ENCODE measurements around the gene COL23A1. TPM values are rescaled to one million over a fixed set of nuclear protein-coding genes. Genes with fewer than 3 reads are reported as not detected.
"Not testable (repeated sequence)": the region's sequence is repeated elsewhere in the genome, so short reads cannot be mapped to it uniquely, and the experiment has no call there.

The COL23A1 gene
- total RNA-seq, 1 experiment from 2014 or later = not detected

DNA sequence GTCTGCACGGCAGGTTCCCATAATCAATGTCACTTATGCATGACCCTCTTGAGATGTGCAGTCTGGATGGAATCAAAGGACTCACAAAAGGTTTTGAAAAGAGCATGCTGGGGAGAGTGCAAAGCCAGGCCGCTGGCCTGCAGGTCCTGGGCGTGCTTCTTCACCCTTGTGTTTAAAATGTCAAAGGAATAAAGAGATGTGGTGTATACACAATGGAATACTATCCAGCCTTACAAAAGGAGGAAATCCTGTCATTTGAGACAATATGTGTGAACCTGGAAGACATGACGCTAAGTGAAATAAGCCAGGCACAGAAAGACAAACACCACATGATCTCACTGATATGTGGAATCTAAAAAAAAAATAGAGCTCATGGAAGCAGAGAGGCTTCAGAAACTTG lies 220.1 kb downstream of the COL23A1 start:
- intact Hi-C loops (cut with micrococcal nuclease; ENCODE audit: unreplicated experiment) = no loop called here
- H3K36me3 ChIP-seq (ENCODE audit: insufficient read depth, low read length, poor library complexity, severe bottlenecking) = no peaks in the 10 kb centered on the region

DNA sequence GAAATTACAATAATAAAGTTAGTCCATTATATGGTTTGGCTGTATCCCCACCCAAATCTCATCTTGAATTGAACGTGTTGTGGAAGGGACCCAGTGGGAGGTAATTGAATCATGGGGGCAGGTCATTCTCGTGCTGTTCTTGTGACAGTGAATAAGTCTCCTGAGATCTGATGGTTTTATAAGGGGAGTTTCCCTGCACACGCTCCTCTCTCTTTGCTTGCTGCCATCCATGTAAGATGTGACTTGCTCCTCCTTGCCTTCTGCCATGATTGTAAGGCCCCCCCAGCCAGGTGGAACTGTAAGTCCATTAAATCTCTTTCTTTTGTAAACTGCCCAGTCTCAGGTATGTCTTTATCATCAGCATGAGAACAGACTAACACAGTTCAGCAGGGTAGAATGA lies 220.7 kb downstream of the COL23A1 start:
- CTCF ChIA-PET; H3K9me3 ChIP-seq (ENCODE audit: low read depth, low read length, poor library complexity, severe bottlenecking); BruUV-seq (replicated peaks); H3K4me3 ChIP-seq (ENCODE audit: low read depth, low read length, poor library complexity, severe bottlenecking); H3K27ac ChIP-seq (ENCODE audit: low read depth, low read length, poor library complexity, severe bottlenecking); DNase-seq (ENCODE audit: low spot score); H3K4me1 ChIP-seq (ENCODE audit: insufficient read depth, low read length, poor library complexity, severe bottlenecking); H3K36me3 ChIP-seq (ENCODE audit: insufficient read depth, low read length, poor library complexity, severe bottlenecking); POLR2A ChIA-PET (ENCODE audit: low non-redundant PET); intact Hi-C loops (cut with micrococcal nuclease; ENCODE audit: unreplicated experiment); H3K27me3 ChIP-seq (replicated peaks; ENCODE audit: insufficient read depth, low read depth, low read length, poor library complexity): not testable (repeated sequence)

More for the DNA sequence above, 220.1 kb downstream of the COL23A1 start:
- Histone ChIP-seq H3K27ac (ENCODE audit: low read depth, low read length, poor library complexity, severe bottlenecking) (no peak overlapping the region), H3K9me3 (ENCODE audit: low read depth, low read length, poor library complexity, severe bottlenecking) (no peaks in the 10 kb centered on the region), H3K27me3 (replicated peaks; ENCODE audit: insufficient read depth, low read depth, low read length, poor library complexity) (no peaks in the 10 kb centered on the region), H3K4me1 (ENCODE audit: insufficient read depth, low read length, poor library complexity, severe bottlenecking) (peaks cover 6% of the 10 kb centered on the region), H3K4me3 (ENCODE audit: low read depth, low read length, poor library complexity, severe bottlenecking) (no peak overlapping the region)
- ChIA-PET POLR2A (ENCODE audit: low non-redundant PET) (no interaction called here), CTCF (no interaction called here)
- no peak for DNase-seq (ENCODE audit: low spot score)
- no TSS peak for BruUV-seq (replicated peaks)
- TF ChIP-seq CTCF (conservative IDR thresholded peaks at IDR 0.05; ENCODE audit: low read depth, low read length) (no peak), EZH2 (IDR thresholded peaks at IDR 0.05; ENCODE audit: borderline replicate concordance, low read depth, low read length, poor library complexity, severe bottlenecking) (no peak)

DNA sequence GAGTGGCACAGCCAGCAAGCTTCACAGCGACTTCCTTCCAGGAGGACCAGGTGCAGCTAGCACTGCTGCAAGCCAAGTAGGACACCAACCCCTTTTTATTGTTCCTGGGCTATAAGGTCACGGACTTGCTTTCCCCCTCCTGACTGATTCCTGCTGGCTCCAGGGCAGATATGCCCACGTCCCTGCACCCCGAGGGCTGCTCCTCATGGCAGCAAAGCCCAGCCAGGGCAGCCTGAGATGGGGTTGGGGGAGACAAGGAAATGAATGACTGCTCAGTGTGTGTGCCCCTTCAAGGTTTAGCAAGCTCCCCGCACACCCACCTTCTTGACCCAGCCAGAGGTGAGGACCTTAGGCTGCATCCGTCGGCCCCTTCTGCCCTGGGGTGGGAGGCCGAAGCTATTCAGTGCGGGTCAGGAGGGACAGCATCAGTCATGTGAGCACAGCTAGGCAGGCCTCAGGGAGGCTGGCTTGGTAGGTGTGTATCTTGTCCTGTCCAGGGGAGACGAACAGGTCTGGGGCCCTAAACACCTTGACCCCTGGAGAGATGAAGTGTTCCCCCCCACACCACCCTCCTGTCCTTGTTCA lies 221.4 kb downstream of the COL23A1 start:
- ChIA-PET CTCF (no interaction called here), POLR2A (ENCODE audit: low non-redundant PET) (no interaction called here)
- Histone ChIP-seq H3K27me3 (replicated peaks; ENCODE audit: insufficient read depth, low read depth, low read length, poor library complexity) (no peaks in the 10 kb centered on the region), H3K9me3 (ENCODE audit: low read depth, low read length, poor library complexity, severe bottlenecking) (no peaks in the 10 kb centered on the region), H3K27ac (ENCODE audit: low read depth, low read length, poor library complexity, severe bottlenecking) (no peak overlapping the region), H3K4me1 (ENCODE audit: insufficient read depth, low read length, poor library complexity, severe bottlenecking) (peaks cover 6% of the 10 kb centered on the region), H3K4me3 (ENCODE audit: low read depth, low read length, poor library complexity, severe bottlenecking) (no peak overlapping the region), H3K36me3 (ENCODE audit: insufficient read depth, low read length, poor library complexity, severe bottlenecking) (no peaks in the 10 kb centered on the region)
- no peak for TF ChIP-seq CTCF (conservative IDR thresholded peaks at IDR 0.05; ENCODE audit: low read depth, low read length)
- intact Hi-C loops (cut with micrococcal nuclease; ENCODE audit: unreplicated experiment) = no loop called here
- BruUV-seq (replicated peaks) = no TSS peak
- no peak for DNase-seq (ENCODE audit: low spot score)

GRCh38 chr5:178368274-178368673 lies 221.9 kb downstream of the COL23A1 start:
- peaks cover 6% of the 10 kb centered on the region for H3K4me1 ChIP-seq (ENCODE audit: insufficient read depth, low read length, poor library complexity, severe bottlenecking)
- no peak overlapping the region for H3K4me3 ChIP-seq (ENCODE audit: low read depth, low read length, poor library complexity, severe bottlenecking)
- no peaks in the 10 kb centered on the region for H3K27me3 ChIP-seq (replicated peaks; ENCODE audit: insufficient read depth, low read depth, low read length, poor library complexity)
- CTCF ChIA-PET = no interaction called here
- POLR2A ChIA-PET (ENCODE audit: low non-redundant PET) = no interaction called here
- no peaks in the 10 kb centered on the region for H3K36me3 ChIP-seq (ENCODE audit: insufficient read depth, low read length, poor library complexity, severe bottlenecking)
- no peak for TF ChIP-seq EZH2 (IDR thresholded peaks at IDR 0.05; ENCODE audit: borderline replicate concordance, low read depth, low read length, poor library complexity, severe bottlenecking)
- no peak for TF ChIP-seq CTCF (conservative IDR thresholded peaks at IDR 0.05; ENCODE audit: low read depth, low read length)
- BruUV-seq (replicated peaks) = no TSS peak
- no peaks in the 10 kb centered on the region for H3K9me3 ChIP-seq (ENCODE audit: low read depth, low read length, poor library complexity, severe bottlenecking)
- H3K27ac ChIP-seq (ENCODE audit: low read depth, low read length, poor library complexity, severe bottlenecking) = no peak overlapping the region
- intact Hi-C loops (cut with micrococcal nuclease; ENCODE audit: unreplicated experiment) = no loop called here
- no peak for DNase-seq (ENCODE audit: low spot score)
